HG02623 (cell line): ENCODE results near the gene SHANK2.

Experiments
- ATAC-seq: cut with Tn5 transposase; IDR thresholded peaks from one replicate; pipeline ENCODE4 v1.9.1; 2021; ENCODE audit warnings: moderate library complexity; ENCODE audit not compliant: unreplicated experiment

Gene SHANK2

GRCh38 chr11:71223081-71223405 is 29.3 kb downstream of the SHANK2 start:
- ATAC-seq, result no peak

GRCh38 chr11:71222318-71223080 is 29.9 kb downstream of the SHANK2 start:
- ATAC-seq, result no peak

DNA sequence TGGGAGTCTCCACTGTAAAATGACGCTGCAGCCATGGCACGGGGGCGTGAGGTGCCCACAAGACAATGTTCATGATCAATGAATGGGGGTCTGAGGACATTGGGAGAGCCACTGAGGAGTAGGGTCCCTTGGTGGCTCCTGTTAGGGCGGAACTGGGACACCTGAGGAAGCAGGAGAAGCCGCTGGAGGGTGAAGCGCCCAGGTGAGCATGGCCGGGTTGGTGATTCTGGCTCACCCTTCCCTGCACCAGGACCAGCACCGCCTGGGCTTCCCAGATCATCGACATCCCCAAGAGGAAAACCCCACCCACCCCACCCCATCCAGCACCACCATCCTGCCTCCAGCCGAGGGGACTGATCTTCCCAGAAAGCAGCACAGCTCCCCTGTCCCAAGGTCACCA is 30.6 kb downstream of the SHANK2 start:
- no peak for ATAC-seq

GRCh38 chr11:71221201-71221600 is 31.2 kb downstream of the SHANK2 start:
- no peak for ATAC-seq

DNA sequence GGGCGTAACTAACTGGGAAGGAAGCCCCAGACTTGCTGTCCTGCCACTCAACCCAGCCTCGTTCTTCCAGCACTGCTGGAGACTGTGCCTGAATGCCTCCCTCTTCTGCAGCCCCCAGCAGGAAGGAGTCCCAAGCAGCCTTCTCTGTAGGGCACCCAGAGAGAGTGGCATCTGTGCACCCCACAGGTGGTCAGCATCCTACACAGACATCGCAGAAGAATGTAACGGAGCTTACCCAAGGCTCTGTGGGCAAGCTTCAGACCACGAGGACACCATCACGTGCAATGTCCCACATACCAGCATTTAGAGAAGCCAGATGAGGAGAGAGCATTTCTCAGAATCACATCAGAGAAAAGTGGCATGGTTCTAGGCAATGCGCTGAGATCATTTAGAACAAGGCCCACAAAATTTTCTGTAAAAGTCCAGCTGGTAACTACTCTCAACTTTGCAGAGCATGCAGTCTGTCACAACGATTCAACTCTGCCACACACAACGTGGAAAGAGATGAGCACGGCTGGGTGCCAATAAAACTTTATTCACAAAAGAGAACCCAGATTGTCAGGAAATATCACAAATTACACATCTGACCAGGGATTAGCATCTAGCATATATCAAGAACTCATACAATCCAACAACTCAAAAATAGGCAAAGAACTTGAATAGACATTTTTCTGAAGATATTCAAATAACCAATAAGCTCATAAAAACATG is 33.4 kb downstream of the SHANK2 start:
- ATAC-seq, result no peak

DNA sequence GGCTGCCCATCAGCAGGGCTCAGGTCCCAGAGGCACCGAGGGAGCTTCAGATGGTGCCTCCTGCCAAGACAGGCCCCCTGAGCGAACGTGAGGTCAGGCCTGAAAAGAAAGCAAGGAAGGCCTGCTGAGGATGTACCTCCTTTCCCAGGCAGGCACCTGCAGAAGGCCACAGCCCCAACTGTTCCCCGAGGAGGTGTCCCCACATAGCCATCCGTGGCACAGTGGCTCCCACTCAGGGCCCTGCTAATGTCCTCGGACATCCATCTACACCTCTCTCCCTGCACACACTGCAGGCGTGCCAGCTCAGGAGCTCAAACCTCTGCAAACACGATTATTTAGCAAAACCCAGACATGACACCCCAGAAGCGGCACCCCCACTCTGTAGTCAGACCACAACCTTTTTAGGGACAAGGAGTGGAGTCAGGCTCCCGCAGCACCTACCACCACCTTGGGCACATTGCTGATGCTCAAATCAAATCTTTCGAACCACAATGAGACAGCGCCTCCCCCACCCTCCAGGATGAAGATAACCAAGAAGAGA is 36.9 kb downstream of the SHANK2 start:
- ATAC-seq, result no peak

GRCh38 chr11:71214553-71215424 is 37.6 kb downstream of the SHANK2 start:
- ATAC-seq, result no peak

DNA sequence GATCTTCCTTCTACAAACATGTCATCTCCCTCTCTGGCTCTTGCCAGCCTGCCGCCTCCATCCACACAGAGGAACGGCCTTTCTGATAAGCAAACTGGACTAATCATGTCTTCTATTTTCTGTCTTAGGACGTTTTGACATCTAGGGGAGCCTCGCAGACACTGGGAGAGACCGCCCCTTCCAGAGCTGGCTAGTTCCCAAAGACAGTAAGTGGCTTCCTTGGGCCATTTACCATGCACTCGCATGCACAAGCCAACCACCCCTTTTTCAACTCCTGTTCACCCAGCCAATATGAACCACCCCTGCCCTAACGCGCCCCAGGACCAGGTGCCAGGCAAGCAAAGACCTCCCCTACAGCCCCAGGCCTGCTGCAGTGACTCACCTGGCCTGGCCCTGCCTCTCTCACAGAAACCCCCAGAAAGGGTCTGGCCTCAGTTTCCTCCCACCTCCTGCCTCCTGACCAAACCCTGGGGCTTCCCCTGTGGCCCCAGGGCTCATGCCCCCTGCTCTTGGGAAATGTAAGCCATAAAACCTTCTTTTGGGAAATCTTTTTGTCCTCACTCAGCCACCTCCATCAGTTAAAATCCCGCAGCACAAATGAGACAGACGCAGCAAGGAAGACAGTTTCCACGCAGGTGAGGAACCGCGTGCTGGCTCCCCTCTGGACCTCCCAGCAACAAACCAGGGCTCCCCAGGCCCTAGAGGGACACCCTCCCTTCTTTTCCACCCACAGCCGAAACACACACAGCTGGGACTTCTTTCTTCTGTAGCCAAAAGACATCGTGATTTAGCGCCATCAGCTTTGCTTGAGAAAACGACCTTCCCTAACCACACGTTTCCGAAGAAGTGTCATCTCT is 38.5 kb downstream of the SHANK2 start:
- ATAC-seq, result no peak

DNA sequence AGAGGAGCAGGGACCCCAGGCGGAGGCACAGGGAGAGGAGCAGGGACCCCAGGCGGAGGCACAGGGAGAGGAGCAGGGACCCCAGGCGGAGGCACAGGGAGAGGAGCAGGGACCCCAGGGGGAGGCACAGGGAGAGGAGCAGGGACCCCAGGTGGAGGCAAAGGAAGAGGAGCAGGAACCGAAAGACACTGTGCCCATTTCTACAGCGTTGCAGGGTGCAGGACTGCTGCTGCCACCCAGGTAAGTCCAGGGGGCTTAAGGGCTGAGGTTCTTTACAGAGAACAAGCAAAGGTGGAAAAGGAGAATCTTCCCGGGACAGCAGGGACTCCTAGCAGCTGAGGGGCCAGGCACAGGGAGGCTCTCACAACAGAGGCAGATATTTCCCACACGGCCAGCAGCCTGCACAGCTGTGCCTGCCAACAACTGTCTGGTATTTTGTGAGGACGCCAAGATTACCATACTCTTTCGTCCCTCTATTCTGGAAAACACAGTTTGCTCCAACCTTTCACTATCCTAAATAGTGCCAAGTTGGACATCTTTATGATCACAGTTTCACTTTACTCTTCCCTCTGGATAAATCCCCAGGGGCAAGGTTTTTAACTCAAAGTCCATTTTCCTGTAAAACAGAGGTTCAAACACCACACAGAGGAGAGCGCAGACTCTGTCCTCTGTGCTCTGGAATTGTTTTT is 39.4 kb downstream of the SHANK2 start:
- no peak for ATAC-seq

- no peak for ATAC-seq
These were observed 40.7 kb downstream of the SHANK2 start for GRCh38 chr11:71211631-71212030.

DNA sequence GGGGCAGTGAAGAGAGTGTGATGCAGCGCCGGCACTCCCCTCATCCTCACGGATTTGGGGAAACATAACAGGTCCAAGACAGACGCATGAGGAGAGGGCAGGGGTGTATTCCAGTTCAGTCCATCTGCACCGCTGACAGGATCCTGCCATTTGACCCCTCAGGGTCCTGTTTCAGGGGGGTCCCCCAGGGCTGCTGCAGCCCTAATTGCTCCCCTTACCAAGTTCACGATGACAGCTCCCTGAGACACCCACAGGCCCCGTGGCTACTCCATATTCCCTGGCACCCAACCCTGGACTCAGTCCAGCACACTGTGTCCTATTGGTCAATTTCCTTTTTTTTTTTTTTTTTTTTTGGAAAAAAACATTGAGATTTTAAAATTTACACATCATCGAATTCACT is 41.5 kb downstream of the SHANK2 start:
- ATAC-seq, result no peak

DNA sequence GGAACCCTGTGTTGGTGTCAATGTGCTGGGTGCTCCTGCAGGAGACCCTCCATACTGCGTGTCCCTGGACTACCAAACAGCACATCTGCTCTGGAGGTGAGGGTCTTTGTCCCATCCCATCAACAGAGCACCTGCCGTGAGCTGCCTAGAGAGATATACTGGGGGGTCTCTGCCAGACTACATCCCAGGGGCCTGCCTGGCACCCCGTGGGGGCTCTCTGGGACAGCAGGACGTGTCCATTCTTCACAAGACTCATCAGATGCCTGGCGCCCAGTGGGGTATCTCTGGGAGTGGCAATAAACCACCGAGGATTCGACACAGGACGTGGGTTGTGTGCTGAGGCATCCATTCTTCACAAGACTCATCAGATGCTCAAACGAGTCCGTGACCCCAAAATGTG is 42.7 kb downstream of the SHANK2 start:
- ATAC-seq, result no peak

- ATAC-seq, result no peak
These were observed 43.2 kb downstream of the SHANK2 start for GRCh38 chr11:71209181-71209580.

GRCh38 chr11:71208011-71208774 is 44.2 kb downstream of the SHANK2 start:
- ATAC-seq, result no peak

DNA sequence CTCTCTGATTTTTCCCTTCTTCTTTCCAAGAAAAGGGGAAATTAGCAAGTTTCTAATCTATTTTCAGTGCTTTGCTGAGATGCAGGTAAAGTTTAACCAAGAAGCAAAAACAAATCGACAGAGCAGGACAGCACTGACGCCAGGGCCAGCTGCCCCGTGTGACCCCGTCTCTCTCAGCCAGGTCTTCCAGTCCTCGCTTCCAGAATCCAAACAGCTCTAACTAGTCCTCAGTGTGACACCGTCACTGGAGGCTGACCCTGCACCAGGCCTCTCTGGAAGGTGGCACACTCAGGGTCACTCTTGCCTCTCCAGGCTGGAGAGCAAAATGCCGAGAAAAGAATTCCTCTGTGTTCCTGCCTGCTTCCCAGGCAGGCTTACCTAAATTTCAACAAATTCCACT is 44.8 kb downstream of the SHANK2 start:
- no peak for ATAC-seq

GRCh38 chr11:71206186-71206585 is 46.2 kb downstream of the SHANK2 start:
- no peak for ATAC-seq

GRCh38 chr11:71204748-71205664 is 47.4 kb downstream of the SHANK2 start:
- ATAC-seq, result no peak

DNA sequence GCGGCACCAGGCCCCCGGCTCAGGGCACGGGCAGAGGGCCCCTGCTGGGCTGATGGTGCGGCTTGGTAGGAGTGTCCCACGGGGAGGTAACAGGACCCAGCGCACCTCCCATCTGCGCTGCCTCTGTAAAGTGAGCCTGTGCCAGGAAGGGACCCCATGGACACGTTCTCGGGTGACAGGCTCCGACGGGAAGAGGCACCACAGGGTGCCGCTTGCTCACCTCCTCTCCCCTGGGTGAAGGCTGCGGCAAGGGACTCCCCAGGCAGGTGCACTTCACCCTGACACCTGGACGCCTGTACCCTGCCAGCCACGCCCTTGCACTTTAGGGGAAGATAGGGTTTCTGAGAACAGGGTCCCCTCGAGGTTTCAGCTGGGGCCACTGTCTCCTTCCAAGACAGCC is 48.1 kb downstream of the SHANK2 start:
- ATAC-seq, result no peak
